Esophagus muscularis mucosa (tissue), 4 donors: Measurements from ENCODE around the gene RSRC1. TPM values are rescaled to one million over a fixed set of nuclear protein-coding genes. Genes with fewer than 3 reads are reported as not detected.
"Not testable (repeated sequence)": the region's sequence is repeated elsewhere in the genome, so short reads cannot be mapped to it uniquely, and the experiment has no call there.

Source experiments
- DNase-seq: peaks from one replicate; pipeline ENCODE4 v3.0.0-alpha.2; 2017; ENCODE audit errors: extremely low spot score
- H3K27ac ChIP-seq, 4 donors: fragments of 200-600 bp; sonication (generic); replicated peaks in 1 of 4; 1 replicate in 3 of 4; 2 replicates in 1 of 4; pipeline ENCODE4 v1.5.1; 2016 to 2019; ENCODE audit warnings: mild to moderate bottlenecking in 1 of 4
- H3K27me3 ChIP-seq, 4 donors: fragments of 200-600 bp; sonication (generic); one replicate each; pipeline versions ENCODE4 v1.5.1 to v1.6.0; 2016 to 2019
- H3K36me3 ChIP-seq, 4 donors: fragments of 200-600 bp; sonication (generic); one replicate each; pipeline ENCODE4 v1.5.1; 2016 to 2019
- H3K4me1 ChIP-seq, 4 donors: fragments of 200-600 bp; sonication (generic); one replicate each; pipeline ENCODE4 v1.5.1; 2016 to 2019
- H3K4me3 ChIP-seq, 4 donors: fragments of 200-600 bp; sonication (generic); 1 replicate in 2 of 4; 2 replicates in 2 of 4; pipeline ENCODE4 v1.5.1; 2016 to 2019; ENCODE audit warnings: mild to moderate bottlenecking in 4 of 4, moderate library complexity in 1 of 4
- H3K9me3 ChIP-seq, 4 donors: fragments of 200-600 bp; sonication (generic); 1 replicate in 3 of 4; 2 replicates in 1 of 4; pipeline ENCODE4 v1.5.1; 2016 to 2019
- CTCF ChIP-seq, 3 experiments: fragments of 200-600 bp in 2 of 3; fragments of 450-650 bp in 1 of 3; sonication (generic) in 2 of 3; IDR thresholded peaks; one replicate each; pipeline ENCODE4 v1.5.1; 2017 to 2019; ENCODE audit warnings: antibody characterized with exemption in 3 of 3, mild to moderate bottlenecking in 2 of 3, moderate library complexity in 1 of 3
- EP300 ChIP-seq: sonication (generic); formaldehyde crosslinking; IDR thresholded peaks from one replicate; pipeline ENCODE4 v1.6.1; 2017; ENCODE audit warnings: antibody characterized with exemption
- POLR2A ChIP-seq: fragments of 450-650 bp; IDR thresholded peaks from one replicate; pipeline ENCODE4 v1.6.1; 2017; ENCODE audit warnings: antibody characterized with exemption, moderate library complexity, mild to moderate bottlenecking, low read depth
- POLR2AphosphoS5 ChIP-seq, 2 donors: sonication (generic); formaldehyde crosslinking; IDR thresholded peaks; one replicate each; pipeline ENCODE4 v1.6.1; 2017; ENCODE audit warnings: antibody characterized with exemption in 2 of 2
- WGBS: methylation state at CpG from one replicate; pipeline ENCODE4 v1.1.5; 2018; 5-methylcytosine and 5-hydroxymethylcytosine counted together
- intact Hi-C: fragments of 100-400 bp; cut with DNase I; formaldehyde crosslinking; loops from one replicate; pipeline ENCODE4 v1.15.1; 2023
- total RNA-seq, 4 donors: library from RNA; depleted of rRNA; stranded (reverse); fragments of >200 nt; gene quantifications; one replicate each; pipeline versions ENCODE4 v1.1.0 to v1.2.1, GENCODE V29; 2016

The RSRC1 gene
- total RNA-seq, 4 donors from 2014 or later: 33.1 to 57.3 (median 40.6) TPM

GRCh38 chr3:158508481-158508880 is 398.6 kb downstream of the RSRC1 start:
- no peaks in the 10 kb centered on the region for H3K36me3 ChIP-seq
- no peak overlapping the region for H3K27ac ChIP-seq
- H3K4me3 ChIP-seq: no peak overlapping the region
- 79% methylated on average over 7 of the region's 7 CpGs for WGBS
- H3K9me3 ChIP-seq: no peaks in the 10 kb centered on the region
- no peaks in the 10 kb centered on the region for H3K27me3 ChIP-seq
- no peak for DNase-seq
- intact Hi-C loops: no loop called here
- TF ChIP-seq CTCF (IDR thresholded peaks at IDR 0.05): no peak
- no peak for TF ChIP-seq EP300
- no peak for TF ChIP-seq POLR2AphosphoS5 (IDR thresholded peaks at IDR 0.05)
- no peak for TF ChIP-seq POLR2A
- no peaks in the 10 kb centered on the region for H3K4me1 ChIP-seq

- 100% methylated on average over 1 of the region's 1 CpG for WGBS
- no peaks in the 10 kb centered on the region for H3K9me3 ChIP-seq
- intact Hi-C loops: no loop called here
- no peak for DNase-seq
- no peaks in the 10 kb centered on the region for H3K27me3 ChIP-seq
- no peak overlapping the region for H3K27ac ChIP-seq
- no peaks in the 10 kb centered on the region for H3K4me1 ChIP-seq
- TF ChIP-seq CTCF (IDR thresholded peaks at IDR 0.05): no peak
- no peak for TF ChIP-seq POLR2A
- no peak for TF ChIP-seq POLR2AphosphoS5 (IDR thresholded peaks at IDR 0.05)
- TF ChIP-seq EP300: no peak
- no peak overlapping the region for H3K4me3 ChIP-seq
- no peaks in the 10 kb centered on the region for H3K36me3 ChIP-seq
Observed at GRCh38 chr3:158509891-158510290, 400.0 kb downstream of the RSRC1 start.

- H3K27ac ChIP-seq, DNase-seq, H3K4me3 ChIP-seq, H3K36me3 ChIP-seq, H3K4me1 ChIP-seq, intact Hi-C loops, H3K9me3 ChIP-seq, H3K27me3 ChIP-seq: not testable (repeated sequence)
- 95% methylated on average over 22 of the region's 22 CpGs for WGBS
Observed at GRCh38 chr3:158516729-158517128, 406.8 kb downstream of the RSRC1 start.

GRCh38 chr3:158519776-158520175 is 409.9 kb downstream of the RSRC1 start:
- H3K36me3 ChIP-seq: no peaks in the 10 kb centered on the region
- no peaks in the 10 kb centered on the region for H3K27me3 ChIP-seq
- no peak overlapping the region for H3K4me3 ChIP-seq
- TF ChIP-seq CTCF (IDR thresholded peaks at IDR 0.05): no peak
- no peak for TF ChIP-seq POLR2A
- TF ChIP-seq EP300: no peak
- no peak for TF ChIP-seq POLR2AphosphoS5 (IDR thresholded peaks at IDR 0.05)
- no peak overlapping the region for H3K27ac ChIP-seq
- no peak for DNase-seq
- intact Hi-C loops: no loop called here
- peaks cover 0 to 7% (median 3%) of the 10 kb centered on the region in 4 donors for H3K9me3 ChIP-seq
- WGBS: 83% methylated on average over 1 of the region's 1 CpG
- peaks cover 0 to 5% (median 2%) of the 10 kb centered on the region in 4 donors for H3K4me1 ChIP-seq

- peaks cover 0 to 7% (median 3%) of the 10 kb centered on the region in 4 donors for H3K9me3 ChIP-seq
- no peak overlapping the region for H3K27ac ChIP-seq
- no peaks in the 10 kb centered on the region for H3K36me3 ChIP-seq
- DNase-seq: no peak
- TF ChIP-seq CTCF (IDR thresholded peaks at IDR 0.05) (no peak), POLR2AphosphoS5 (IDR thresholded peaks at IDR 0.05) (no peak), EP300 (no peak), POLR2A (no peak)
- H3K4me1 ChIP-seq: peaks cover 0 to 5% (median 2%) of the 10 kb centered on the region in 4 donors
- no peak overlapping the region for H3K4me3 ChIP-seq
- intact Hi-C loops: no loop called here
- no peaks in the 10 kb centered on the region for H3K27me3 ChIP-seq
Observed at GRCh38 chr3:158520433-158520832, 410.5 kb downstream of the RSRC1 start.
